Embryonic facial prominence (tissue), 1 donor: ENCODE results near the gene LAMTOR5.
"Not testable (repeated sequence)": the region's sequence is repeated elsewhere in the genome, so short reads cannot be mapped to it uniquely, and the experiment has no call there.

Source experiments
- DNase-seq: peaks from one replicate; pipeline ENCODE4 v3.0.0-alpha.2; 2016; ENCODE audit errors: extremely low spot score

The LAMTOR5 gene

DNA sequence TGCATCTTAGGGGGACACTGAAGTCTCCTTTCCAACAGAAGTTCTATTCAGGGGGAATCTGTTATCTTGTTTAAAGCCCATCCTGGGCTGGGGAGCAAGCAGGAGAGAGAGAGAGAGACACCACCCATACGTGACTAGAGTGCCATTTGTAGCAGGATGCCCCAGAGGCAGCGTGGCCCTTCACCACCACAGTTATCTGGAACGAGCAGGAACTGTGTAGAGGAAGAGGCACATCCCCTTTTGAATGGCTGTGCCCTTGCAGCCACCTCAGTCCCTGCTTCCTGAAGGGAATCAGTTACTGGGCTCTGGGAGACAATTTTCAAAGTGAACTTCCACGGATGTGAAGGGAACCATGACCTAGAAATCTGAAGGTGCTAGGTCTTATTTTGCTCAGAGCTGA, 19.4 kb upstream of the LAMTOR5 start:
- no peak for DNase-seq

DNA sequence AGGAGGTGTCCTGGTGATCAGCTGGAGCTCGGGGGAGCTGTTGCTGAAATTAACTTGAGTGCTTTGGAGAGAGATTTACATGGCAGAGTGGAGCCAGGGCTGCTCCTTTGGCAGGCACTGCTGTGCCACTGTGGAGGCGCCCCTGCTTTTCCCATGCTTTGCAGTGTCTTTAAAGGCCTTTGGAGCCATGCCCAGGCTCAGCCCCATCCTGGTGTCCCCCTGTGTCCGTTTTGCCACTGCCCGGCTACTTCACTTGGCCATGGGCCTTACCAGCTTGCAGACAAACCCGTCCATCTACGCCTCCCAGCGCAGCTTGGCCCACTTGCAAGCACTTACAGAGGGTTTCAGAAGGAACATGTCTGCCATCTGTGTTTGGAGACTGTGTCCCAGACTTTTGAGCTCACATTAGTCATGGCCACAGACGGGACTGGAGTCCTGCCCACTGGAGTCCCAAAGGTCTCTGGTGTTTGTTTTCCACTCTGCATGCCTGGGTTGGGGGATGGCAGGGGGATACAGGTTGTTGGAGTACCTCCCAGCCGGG, 18.2 kb upstream of the LAMTOR5 start:
- no peak for DNase-seq

DNA sequence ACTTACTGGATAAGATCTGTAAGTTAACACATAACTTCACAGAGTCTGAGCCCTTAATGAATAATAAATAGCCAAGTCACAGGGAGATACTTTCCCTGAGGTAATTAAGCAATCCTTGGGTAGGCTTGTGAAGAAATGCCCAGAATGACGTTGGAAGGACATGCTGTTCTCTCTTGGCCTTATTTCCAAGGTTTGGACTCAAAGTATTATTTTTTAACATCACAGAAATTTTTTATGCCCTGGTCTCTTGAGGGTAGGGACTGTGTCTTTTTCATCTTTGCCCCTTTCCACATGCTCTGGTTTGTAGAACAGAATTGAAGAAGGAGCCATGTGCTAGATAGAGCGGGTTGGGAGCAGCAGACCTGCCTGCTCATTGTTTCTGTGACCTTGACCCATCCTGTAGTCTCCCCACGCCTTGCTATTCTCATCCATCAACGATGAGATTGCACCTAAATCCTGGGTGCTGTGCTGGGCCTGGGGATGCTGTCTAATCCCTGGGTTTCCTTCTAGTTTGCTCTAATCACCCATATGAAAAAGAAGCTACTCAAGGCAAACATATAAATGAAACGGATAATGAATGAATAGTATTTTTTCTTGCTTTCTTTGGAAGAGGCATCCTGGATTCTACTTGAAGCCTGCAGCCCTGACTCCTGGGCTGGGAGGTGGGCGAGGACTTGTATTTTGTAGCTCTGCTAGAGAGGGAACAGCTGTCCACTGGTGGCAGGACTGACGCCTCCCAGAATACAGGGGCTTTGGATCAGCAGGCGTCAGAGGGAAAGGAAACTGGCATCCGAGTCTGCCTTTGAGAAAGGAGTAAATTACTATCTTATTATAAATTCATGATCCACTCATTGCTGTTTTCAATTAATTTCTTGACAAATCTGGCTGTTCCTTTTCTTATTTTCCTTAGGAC, 17.5 kb upstream of the LAMTOR5 start:
- DNase-seq = no peak

DNA sequence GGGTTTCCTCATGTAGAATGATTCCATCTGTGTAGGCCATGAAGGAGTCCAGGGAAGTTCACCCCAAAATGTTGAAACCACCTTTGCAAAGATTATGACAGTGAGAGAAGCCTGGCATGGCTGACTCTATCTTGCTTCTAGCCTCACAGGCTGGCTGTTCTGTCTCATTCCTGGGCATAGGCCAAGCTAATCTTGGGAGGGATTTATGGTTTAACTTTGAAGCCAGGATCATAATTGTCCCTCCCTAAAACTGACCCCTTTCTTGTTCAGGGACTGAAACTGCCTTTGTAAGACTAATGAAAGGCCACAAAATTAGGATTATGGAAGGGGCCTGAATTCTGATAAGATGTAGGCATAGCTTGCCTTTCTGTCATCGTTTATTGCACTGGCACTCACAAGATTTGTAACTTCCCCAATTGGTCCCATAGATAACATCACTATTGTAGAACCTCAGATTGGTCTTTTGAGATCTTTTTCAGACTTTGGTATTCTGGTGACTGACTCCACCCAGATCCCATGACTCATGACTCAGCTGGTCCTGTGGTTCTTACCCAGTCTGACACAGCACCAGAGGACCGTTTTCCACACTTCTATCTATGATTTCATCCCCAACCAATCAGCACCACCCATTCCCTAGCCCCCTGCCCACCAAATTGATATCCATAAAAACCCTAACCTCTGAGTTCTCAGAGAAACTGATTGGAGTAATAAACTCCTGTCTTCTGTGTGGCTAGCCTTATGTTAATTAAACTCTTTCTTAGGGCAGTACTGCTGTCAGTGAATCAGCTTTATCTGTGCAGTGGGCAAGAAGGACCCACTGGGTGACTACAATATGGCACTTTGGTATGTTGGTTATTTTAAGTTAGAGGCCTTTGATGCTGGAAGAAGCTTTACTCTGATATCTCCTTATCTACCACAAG, 13.6 kb upstream of the LAMTOR5 start:
- DNase-seq = no peak

DNA sequence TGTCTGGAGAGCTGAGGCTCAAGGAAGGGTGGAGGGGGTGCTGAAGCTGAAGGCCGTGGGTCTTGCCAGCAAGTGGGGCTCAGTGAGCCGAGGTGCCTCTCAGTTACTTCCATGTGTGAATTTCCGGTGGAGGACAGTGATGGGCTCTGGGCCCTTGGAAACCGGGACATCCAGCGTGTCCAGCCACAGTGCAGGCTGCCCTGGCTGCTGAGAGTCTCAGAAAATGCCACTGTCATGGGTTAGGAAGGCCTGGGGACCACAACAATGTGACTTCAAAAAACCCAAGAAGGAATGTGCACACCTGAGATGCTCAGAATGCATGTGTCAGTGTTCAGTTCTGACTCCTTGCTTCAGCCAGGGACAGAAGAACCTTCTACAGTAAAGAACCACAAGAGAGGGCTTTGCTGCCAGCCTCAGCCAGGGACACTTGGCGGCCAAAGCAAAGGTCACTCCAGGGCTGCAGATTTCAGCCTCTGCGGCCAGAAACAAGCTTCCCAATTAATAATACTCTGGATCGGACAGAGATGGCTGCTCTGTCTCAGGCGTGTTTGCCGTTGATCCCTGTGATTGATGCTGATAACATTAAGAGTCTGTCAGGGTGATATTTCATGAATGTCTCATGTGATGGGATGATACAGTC, 12.6 kb upstream of the LAMTOR5 start:
- DNase-seq = no peak

DNA sequence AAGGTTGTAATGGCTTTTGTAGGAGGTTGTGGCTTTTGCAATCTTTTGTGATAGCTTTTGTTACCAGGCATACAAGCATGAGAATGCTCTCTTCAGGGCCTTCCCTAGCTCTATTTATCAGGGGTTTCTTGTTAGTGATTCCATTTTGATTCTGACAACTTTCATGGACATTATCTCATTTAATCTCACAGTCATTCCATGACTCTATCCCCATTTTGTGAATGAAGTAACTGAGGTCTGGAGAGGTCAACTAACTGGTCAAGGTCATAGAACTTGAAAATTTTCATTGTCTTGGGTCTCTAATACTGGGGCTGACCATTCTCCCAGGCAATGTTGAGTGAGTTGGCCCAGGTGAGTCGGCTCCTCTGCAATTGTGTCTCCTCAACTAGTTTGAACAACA, 11.2 kb upstream of the LAMTOR5 start:
- no peak for DNase-seq

DNA sequence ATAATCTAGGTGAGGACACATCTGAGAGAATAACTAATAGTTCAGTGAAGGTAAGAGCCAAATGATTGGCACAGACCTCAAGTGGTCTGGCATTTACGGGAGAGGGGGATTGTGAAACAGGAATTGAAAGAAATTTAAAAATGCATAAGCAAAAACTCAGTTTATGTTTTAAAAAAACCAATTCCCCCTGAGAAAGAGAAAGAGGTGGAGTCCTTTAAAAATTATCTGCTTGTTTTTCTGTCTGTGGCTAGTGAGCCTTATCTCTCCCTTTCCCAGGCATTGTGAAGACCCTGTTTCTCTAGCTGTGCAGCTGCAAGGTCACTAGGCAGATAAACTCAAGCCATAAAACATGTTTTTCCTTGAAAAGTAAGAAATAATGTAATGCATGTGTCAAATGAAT, 5.6 kb upstream of the LAMTOR5 start:
- not testable (repeated sequence) for DNase-seq

DNA sequence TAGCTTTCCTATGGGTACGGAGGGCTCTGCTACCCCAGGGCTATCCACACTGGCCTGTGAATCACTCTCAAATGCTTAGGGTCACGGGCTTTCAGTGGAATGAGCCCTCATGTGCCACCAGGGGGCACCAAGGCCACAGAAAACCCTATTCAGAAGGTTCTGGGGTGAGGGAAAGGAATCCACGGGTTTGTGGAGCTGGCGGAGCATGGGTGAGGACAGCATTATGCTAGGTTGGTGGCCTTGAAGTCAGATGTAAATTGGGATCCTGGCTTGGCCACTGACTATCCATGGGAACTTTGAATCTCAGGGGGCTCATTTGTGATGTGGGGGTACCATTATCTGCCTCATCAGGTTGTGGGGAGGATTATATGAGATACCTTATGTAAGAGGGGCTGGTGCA, 5.1 kb upstream of the LAMTOR5 start:
- no peak for DNase-seq

DNA sequence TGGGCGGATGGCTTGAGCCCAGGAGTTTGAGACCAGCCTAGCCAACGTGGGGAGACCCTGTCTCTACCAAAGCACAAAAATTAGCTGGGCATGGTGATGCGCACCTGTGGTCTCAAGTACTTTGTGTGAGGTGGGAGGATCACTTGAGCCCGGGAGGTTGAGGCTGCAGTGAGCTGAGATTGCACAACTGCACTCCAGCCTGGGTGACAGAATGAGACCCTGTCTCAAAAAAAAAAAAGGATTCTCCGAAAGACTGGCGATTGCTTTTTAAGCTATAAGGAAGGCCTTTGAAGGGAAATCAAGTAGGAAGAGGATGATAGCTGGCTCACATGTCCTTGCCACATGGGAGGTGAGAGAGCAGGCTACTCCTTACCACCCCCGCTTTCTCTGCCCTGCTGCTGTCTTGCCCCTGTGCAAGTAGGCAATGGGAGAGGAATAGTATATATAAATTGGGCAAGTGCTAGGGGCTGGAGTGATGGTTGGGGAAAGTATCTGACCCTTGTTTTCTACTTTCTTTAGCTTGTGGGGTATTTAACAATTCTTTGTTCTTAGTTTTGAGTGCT, 3.8 kb upstream of the LAMTOR5 start:
- no peak for DNase-seq

DNA sequence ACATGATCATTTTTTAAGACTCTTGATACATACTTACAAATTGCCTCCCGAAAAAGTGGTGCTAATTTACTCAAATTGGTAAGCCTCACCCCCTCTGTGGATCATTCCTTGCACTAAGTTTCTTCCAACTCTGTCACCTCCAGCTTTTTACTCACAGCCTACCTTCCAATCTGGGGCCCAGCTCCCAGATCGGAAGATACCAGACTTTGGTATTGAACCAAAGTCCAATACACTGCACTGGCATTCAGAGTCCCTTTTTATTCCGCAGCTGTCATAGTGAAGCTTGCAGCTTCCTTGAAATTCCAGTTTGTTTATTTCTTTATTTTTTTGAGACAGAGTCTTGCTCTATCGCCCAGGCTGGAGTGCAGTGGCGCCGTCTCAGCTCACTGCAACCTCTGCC, 1.8 kb upstream of the LAMTOR5 start:
- DNase-seq = no peak

DNA sequence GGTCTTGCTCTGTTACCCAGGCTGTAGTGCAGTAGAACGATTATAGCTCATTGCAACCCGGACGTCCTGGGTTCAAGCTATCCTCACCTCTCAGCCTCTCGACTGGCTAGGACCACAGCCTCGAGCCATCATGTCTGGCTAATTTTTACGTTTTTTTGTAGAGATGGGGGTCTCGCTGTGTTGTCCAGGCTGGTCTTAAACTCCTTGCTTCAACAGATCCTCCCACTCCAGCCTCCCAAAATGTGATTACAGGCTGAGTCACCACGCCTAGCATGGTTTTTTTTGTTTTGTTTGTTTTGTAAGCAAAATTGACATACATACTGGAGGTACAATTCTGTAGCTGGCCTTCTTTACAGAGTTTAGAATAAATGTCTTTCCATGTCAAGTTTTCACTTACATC, 994 bp upstream of the LAMTOR5 start:
- no peak for DNase-seq

DNA sequence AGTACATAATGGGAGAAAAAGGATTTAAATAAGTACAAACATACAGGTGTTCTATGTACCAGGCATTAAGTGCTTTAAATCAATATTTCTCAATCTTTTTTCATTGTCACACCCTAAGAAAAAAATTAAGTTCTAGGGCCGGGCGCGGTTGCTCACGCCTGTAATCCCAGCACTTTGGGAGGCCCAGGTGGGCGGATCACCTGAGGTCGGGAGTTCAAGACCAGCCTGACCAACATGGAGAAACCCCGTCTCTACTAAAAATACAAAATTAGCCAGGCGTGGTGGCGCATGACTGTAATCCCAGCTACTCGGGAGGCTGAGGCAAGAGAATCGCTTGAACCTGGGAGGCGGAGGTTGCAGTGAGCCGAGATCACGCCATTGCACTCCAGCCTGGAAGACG, 1.1 kb downstream of the LAMTOR5 start:
- not testable (repeated sequence) for DNase-seq

DNA sequence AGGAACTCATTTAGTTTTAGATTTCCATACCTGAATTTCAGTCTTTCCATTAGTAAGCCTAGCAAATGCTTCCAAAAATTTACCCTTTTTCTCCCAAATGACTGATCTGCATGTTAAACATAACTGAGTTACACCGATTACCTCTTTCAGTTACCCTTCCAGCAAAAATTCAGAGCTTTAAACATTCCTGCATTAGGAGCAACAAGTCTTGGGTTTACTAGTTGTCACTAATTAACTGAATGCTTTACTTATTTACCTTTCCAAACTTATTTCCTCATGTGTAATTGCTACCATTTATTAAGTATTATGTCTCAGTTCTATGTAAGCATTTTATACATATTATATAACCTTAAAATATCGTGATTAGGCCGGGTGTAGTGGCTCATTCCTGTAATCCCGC, 3.1 kb downstream of the LAMTOR5 start:
- no peak for DNase-seq

DNA sequence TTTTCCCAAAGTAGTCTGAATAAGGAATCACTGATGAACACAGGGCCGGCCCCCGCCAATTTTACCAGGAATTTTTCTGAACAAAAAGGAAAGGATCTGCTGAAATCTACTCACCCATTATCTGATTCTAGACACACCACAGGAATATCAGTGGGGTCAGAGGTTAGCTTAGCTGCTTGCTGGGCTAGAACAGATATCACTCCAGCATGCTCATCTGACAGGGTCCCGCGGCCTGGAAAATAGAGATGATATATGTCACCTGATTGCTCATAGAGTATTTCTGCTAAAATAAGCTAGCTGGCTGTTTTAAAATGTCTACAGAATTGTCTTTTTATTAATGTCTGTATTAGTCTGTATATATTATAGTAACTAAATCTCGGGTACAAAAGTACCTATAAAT, 3.7 kb downstream of the LAMTOR5 start:
- DNase-seq = no peak

DNA sequence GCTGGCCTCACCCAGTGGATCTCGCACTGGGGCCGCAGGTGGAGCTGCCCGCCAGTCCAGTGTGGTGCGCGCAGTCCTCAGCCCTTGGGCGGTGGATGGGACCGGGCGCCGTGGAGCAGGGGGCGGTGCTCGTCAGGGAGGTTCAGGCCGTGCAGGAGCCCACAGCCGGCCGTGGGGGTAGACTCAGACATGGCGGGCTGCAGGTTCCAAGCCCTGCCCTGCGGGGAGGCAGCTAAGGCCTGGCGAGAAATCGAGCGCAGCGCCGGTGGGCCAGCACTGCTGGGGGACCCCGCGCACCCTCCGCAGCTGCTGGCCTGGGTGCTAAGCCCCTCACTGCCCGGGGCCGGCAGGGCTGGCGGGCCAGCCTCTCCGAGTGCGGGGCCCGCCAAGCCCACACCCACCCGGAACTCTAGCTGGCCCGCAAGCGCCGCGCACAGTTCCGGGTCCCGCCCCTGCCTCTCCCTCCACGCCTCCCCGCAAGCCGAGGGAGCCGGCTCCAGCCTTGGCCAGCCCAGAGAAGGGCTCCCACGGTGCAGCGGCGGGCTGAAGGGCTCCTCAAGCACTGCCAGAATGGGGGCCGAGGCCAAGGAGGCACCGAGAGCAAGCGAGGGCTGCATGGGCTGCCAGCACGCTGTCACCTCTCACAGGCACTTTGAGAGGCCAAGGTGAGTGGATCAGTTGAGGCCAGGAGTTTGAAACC, 11.1 kb downstream of the LAMTOR5 start:
- DNase-seq = not testable (repeated sequence)

DNA sequence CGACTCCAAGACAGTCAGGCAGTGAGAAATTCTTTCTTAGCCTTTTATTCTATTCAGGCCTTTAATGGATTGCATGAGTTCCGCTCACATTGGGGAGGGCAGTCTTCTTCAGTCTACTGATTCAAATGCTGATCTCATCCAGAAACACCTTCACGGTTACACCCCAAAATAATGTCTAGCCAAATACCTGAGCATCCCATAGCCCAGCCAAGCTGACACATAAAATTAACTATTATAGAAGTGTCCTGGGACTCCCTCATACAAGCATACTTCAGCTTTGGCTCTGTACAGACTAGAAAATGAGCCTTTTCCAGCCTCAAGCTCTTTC, 13.0 kb downstream of the LAMTOR5 start:
- no peak for DNase-seq

DNA sequence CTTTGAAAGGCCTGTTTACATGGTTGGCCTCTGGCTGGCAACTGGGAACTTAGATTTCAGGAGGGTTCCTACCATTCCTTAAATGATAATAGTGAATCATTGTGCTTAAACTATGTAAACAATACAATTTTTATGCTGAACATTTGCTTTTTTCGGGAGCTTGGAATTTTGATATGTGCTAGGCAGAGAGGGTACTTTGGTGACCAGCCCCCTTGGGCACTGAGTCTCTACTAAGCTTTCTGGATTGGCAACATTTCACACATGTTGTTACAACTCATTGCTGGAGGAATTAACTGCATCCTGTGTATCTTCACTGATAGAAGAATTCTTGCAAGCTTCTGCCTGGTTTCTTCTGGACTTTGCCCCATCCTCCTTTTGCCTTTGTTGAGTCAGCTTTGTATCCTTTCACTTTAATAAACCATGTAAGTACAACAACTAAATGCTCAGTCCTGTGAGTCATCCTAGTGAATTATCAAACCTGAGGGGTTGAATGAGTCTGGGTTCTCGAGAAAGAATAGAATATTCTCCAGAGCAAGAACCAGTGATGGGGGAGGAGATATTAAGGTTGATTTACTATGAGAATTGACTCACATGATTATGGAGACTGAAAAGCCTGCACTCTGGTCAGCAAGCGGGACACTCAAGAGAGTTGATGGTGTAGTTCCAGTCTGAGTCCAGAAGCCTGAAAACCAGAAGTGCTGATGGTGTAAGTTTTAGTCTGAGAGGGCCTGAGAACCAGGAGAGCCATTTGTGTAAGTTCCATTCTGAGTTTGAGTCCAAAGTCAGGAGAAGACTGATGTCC, 13.6 kb downstream of the LAMTOR5 start:
- DNase-seq = no peak

DNA sequence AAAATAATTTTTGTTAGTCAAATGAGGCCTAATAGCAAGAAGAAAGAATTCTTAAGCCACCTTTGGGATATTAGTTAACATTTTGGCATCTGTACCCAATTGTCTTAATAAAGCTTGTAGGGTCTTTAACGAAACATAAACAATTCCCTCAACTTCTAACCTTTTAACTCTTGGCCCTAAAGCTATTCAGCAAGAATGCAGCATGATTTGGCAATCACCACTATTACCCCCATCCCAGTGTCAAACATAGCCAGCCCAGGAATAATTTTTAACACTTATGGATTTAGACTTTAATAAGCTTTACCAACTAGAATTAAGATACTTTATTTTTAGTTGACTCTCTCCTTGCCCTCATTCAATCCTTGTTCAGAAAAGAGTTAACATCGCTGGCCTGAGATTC, 14.2 kb downstream of the LAMTOR5 start:
- no peak for DNase-seq

DNA sequence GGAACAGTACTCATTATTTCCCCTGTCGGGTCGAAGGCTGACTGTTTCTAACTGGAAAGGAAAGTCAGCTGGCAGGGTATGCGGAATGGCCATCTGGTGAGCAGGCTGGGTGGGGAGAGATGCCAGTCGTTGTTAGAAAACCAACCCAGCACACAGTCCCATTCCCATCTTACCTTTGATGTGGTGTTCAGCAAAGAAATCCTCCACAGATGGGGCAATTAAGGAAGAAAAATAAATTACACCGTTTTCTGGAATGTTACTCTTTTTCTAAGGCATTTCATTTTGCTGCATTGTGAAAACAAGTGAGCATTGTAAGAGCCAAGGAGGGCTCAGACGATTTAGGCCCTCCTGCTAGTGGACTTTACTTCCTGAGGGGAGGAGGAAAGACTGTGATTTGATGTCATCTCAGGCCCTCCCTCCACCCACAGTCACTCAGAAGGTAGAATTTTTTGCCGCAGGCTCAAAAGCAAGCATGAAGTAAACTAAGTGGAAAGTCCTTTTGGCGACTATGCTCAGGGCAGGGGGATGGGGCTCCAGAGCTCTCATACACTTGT, 16.7 kb downstream of the LAMTOR5 start, which contains the start of gene SLC16A4:
Gene SLC16A4 (minus strand): TSS at position 335 of the 554 bp plus-strand sequence. CDS start 1,703 bp downstream, outside the sequence.
- DNase-seq = no peak

DNA sequence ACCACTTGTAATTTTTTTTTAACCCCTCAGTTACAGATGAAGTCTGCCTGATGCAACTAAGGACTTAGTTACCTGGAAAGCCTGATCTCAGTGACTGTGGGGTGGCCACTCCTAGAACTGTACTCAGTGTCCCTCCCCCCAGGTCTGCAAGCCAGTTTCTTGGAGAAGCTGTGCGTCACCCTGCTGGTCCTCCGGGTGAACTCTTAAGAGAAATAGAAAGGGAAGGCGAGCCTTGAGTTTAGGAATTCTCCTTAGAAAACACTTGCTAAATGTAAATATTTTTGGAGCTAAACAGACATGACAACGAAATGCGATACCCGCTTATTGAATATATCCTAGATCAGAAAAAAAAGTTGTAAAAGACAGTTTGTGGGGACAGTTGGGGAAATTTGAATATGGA, 17.4 kb downstream of the LAMTOR5 start:
- peak; percentile 42 for DNase-seq
